Measurements from ENCODE around the gene SLC1A4. TPM values are rescaled to one million over a fixed set of nuclear protein-coding genes. Genes with fewer than 3 reads are reported as not detected.

SLC1A4 gene
- total RNA-seq, 2 donors from 2014 or later: 21.2 to 33.2 TPM

- no peaks in the 10 kb centered on the region for H3K27me3 ChIP-seq (replicated peaks; ENCODE audit: insufficient read depth)
- H3K27ac ChIP-seq: no peak overlapping the region
- no peak for DNase-seq (ENCODE audit: low spot score)
- intact Hi-C loops (cut with DNase I): loop anchor here (5.0 kb wide), 1 partner anchor 60 kb away; the partner anchor contains the start of gene RAB1A
- no peak overlapping the region for H3K4me3 ChIP-seq
- H3K9me3 ChIP-seq: no peaks in the 10 kb centered on the region
- H3K4me1 ChIP-seq (replicated peaks): peaks cover 9% of the 10 kb centered on the region
- no peak for TF ChIP-seq POLR2AphosphoS5 (IDR thresholded peaks at IDR 0.05)
- TF ChIP-seq, protein P1, sequence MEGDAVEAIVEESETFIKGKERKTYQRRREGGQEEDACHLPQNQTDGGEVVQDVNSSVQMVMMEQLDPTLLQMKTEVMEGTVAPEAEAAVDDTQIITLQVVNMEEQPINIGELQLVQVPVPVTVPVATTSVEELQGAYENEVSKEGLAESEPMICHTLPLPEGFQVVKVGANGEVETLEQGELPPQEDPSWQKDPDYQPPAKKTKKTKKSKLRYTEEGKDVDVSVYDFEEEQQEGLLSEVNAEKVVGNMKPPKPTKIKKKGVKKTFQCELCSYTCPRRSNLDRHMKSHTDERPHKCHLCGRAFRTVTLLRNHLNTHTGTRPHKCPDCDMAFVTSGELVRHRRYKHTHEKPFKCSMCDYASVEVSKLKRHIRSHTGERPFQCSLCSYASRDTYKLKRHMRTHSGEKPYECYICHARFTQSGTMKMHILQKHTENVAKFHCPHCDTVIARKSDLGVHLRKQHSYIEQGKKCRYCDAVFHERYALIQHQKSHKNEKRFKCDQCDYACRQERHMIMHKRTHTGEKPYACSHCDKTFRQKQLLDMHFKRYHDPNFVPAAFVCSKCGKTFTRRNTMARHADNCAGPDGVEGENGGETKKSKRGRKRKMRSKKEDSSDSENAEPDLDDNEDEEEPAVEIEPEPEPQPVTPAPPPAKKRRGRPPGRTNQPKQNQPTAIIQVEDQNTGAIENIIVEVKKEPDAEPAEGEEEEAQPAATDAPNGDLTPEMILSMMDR (IDR thresholded peaks at IDR 0.05): no peak
- no peak for TF ChIP-seq POLR2A (IDR thresholded peaks at IDR 0.05)
- H3K36me3 ChIP-seq: no peaks in the 10 kb centered on the region
- WGBS: 92% methylated on average over 20 of the region's 20 CpGs
Observed at GRCh38 chr2:65072181-65072970, 83.2 kb downstream of the SLC1A4 start.

Small RNAs within 50 kb of the gene (small RNA-seq; reads per million reads assigned to genes)
- gene RNU6-548P: 0 reads per million in 2 donors

Other genes with a start within 250 kb of the SLC1A4 start
- 10 to 100 TPM; 15.3 to 28.8 TPM for gene CEP68, start 67.0 kb downstream of the SLC1A4 start, total RNA-seq
- 10 to 100 TPM; 50.3 to 67.6 TPM for gene RAB1A, start 140.7 kb downstream of the SLC1A4 start, total RNA-seq
- gene ACTR2, start 238.4 kb downstream of the SLC1A4 start, total RNA-seq: 10 to 100 TPM; 54.8 to 69.2 TPM

Data from prostate gland (tissue), 2 donors.